Measurements from ENCODE around the gene FUT8.

The FUT8 gene

GRCh38 chr14:65574611-65575010, 162.1 kb downstream of the FUT8 start:
- peaks cover 11% of the 10 kb centered on the region for H3K4me1 ChIP-seq (ENCODE audit: insufficient read depth, low read length, poor library complexity, severe bottlenecking)
- peaks cover 3% of the 10 kb centered on the region; the same call in 1 of the 2 replicates for H3K36me3 ChIP-seq (ENCODE audit: insufficient read depth, low read length)
- no peak for TF ChIP-seq CTCF (conservative IDR thresholded peaks at IDR 0.05; ENCODE audit: low read length)
- no peak overlapping the region for H2AFZ ChIP-seq (ENCODE audit: low read length)
- no peaks in the 10 kb centered on the region for H4K20me1 ChIP-seq (ENCODE audit: insufficient read depth, low read length, poor library complexity, severe bottlenecking)
- no peak overlapping the region for H3K9ac ChIP-seq (ENCODE audit: low read depth, low read length, poor library complexity, severe bottlenecking)
- no peaks in the 10 kb centered on the region for H3K9me3 ChIP-seq (ENCODE audit: insufficient read depth, low read depth, low read length)
- no peak overlapping the region for H3K4me2 ChIP-seq (ENCODE audit: low read depth, low read length, poor library complexity, severe bottlenecking)
- no peaks in the 10 kb centered on the region for H3K9me2 ChIP-seq (replicated peaks; ENCODE audit: low read depth, low read length)
- H3K79me2 ChIP-seq (ENCODE audit: insufficient read depth, low read length): peaks cover 18% of the 10 kb centered on the region
- no peak overlapping the region for H3K4me3 ChIP-seq (ENCODE audit: low read length, poor library complexity, severe bottlenecking)
- no peaks in the 10 kb centered on the region for H3K27me3 ChIP-seq (ENCODE audit: insufficient read depth, low read length, poor library complexity, severe bottlenecking)
- no peaks in the 10 kb centered on the region for H3F3A ChIP-seq (ENCODE audit: low read depth)

- H3K36me3 ChIP-seq (ENCODE audit: insufficient read depth, low read length): peaks cover 3% of the 10 kb centered on the region; the same call in 1 of the 2 replicates
- no peak overlapping the region for H3K9ac ChIP-seq (ENCODE audit: low read depth, low read length, poor library complexity, severe bottlenecking)
- H3K4me1 ChIP-seq (ENCODE audit: insufficient read depth, low read length, poor library complexity, severe bottlenecking): peaks cover 12% of the 10 kb centered on the region
- no peak overlapping the region for H3K4me3 ChIP-seq (ENCODE audit: low read length, poor library complexity, severe bottlenecking)
- no peaks in the 10 kb centered on the region for H4K20me1 ChIP-seq (ENCODE audit: insufficient read depth, low read length, poor library complexity, severe bottlenecking)
- H2AFZ ChIP-seq (ENCODE audit: low read length): no peak overlapping the region
- H3K79me2 ChIP-seq (ENCODE audit: insufficient read depth, low read length): peaks cover 10% of the 10 kb centered on the region; the same call in 1 of the 2 replicates
- no peak overlapping the region for H3K4me2 ChIP-seq (ENCODE audit: low read depth, low read length, poor library complexity, severe bottlenecking)
- no peaks in the 10 kb centered on the region for H3K9me3 ChIP-seq (ENCODE audit: insufficient read depth, low read depth, low read length)
- H3K9me2 ChIP-seq (replicated peaks; ENCODE audit: low read depth, low read length): no peaks in the 10 kb centered on the region
- TF ChIP-seq EZH2phosphoT487 (IDR thresholded peaks at IDR 0.05; ENCODE audit: borderline replicate concordance): no peak
- no peak for TF ChIP-seq CTCF (conservative IDR thresholded peaks at IDR 0.05; ENCODE audit: low read length)
- H3K27me3 ChIP-seq (ENCODE audit: insufficient read depth, low read length, poor library complexity, severe bottlenecking): no peaks in the 10 kb centered on the region
- H3F3A ChIP-seq (ENCODE audit: low read depth): no peaks in the 10 kb centered on the region
Measured at GRCh38 chr14:65575389-65575788, 162.9 kb downstream of the FUT8 start.

- no peaks in the 10 kb centered on the region for H3F3A ChIP-seq (ENCODE audit: low read depth)
- no peak overlapping the region for H3K9ac ChIP-seq (ENCODE audit: low read depth, low read length, poor library complexity, severe bottlenecking)
- TF ChIP-seq EZH2phosphoT487 (IDR thresholded peaks at IDR 0.05; ENCODE audit: borderline replicate concordance): no peak
- no peak for TF ChIP-seq CTCF (conservative IDR thresholded peaks at IDR 0.05; ENCODE audit: low read length)
- H3K27me3 ChIP-seq (ENCODE audit: insufficient read depth, low read length, poor library complexity, severe bottlenecking): no peaks in the 10 kb centered on the region
- peaks cover 18% of the 10 kb centered on the region for H3K4me1 ChIP-seq (ENCODE audit: insufficient read depth, low read length, poor library complexity, severe bottlenecking)
- no peaks in the 10 kb centered on the region for H3K9me2 ChIP-seq (replicated peaks; ENCODE audit: low read depth, low read length)
- H3K4me3 ChIP-seq (ENCODE audit: low read length, poor library complexity, severe bottlenecking): no peak overlapping the region
- H3K4me2 ChIP-seq (ENCODE audit: low read depth, low read length, poor library complexity, severe bottlenecking): no peak overlapping the region
- no peak overlapping the region for H2AFZ ChIP-seq (ENCODE audit: low read length)
- H3K9me3 ChIP-seq (ENCODE audit: insufficient read depth, low read depth, low read length): no peaks in the 10 kb centered on the region
- H3K79me2 ChIP-seq (ENCODE audit: insufficient read depth, low read length): 0 out of 2 replicates have a peak, but pooled peaks cover 4% of the 10 kb centered on the region
- no peaks in the 10 kb centered on the region for H3K36me3 ChIP-seq (ENCODE audit: insufficient read depth, low read length)
- H4K20me1 ChIP-seq (ENCODE audit: insufficient read depth, low read length, poor library complexity, severe bottlenecking): no peaks in the 10 kb centered on the region
Measured at GRCh38 chr14:65580973-65581372, 168.4 kb downstream of the FUT8 start.

Data from Loucy (cell line).